ENCODE data around the gene PCYOX1L.

- TF ChIP-seq CTCF (IDR thresholded peaks at IDR 0.05) (no peak), POLR2AphosphoS5 (IDR thresholded peaks at IDR 0.05; ENCODE audit: low read depth, low read length) (no peak), REST (IDR thresholded peaks at IDR 0.05; ENCODE audit: insufficient read depth in 1 of 2, low read depth in 2 of 2, low read length in 1 of 2) (no peak)
These were observed 42.5 kb downstream of the PCYOX1L start for GRCh38 chr5:149400304-149400703.
